ENCODE results near the gene NAT10. TPM values are rescaled to one million over a fixed set of nuclear protein-coding genes. Genes with fewer than 3 reads are reported as not detected.

NAT10 gene
- total RNA-seq, 6 donors from 2014 or later = 19.3 to 69.1 (median 32.5) TPM

- TF ChIP-seq CTCF (IDR thresholded peaks at IDR 0.05) (no peak), POLR2AphosphoS5 (IDR thresholded peaks at IDR 0.05) (no peak), POLR2A (IDR thresholded peaks at IDR 0.05) (no peak), EP300 (IDR thresholded peaks at IDR 0.05) (no peak)
- WGBS, 2 donors = 73 to 78% methylated on average over 4 to 16 of the region's 16 CpGs
- peak in 1 of 2 donors; percentile 47 for ATAC-seq (ENCODE audit: low FRiP score in 2 of 2)
- peaks cover 6 to 24% (median 12%) of the 10 kb centered on the region in 4 donors for H3K4me1 ChIP-seq
- no peaks in the 10 kb centered on the region for H3K9me3 ChIP-seq
- no peak overlapping the region for H3K27ac ChIP-seq
- peak in 1 of 2 donors; percentile 31 for DNase-seq
- peaks cover 0 to 29% (median 14%) of the 10 kb centered on the region in 4 donors for H3K36me3 ChIP-seq
- H3K4me3 ChIP-seq = no peak overlapping the region
- no peaks in the 10 kb centered on the region for H3K27me3 ChIP-seq
These were observed 48.8 kb downstream of the NAT10 start for GRCh38 chr11:34154059-34154875.

GRCh38 chr11:34155057-34155756, 49.8 kb downstream of the NAT10 start:
- DNase-seq = peak in 1 of 2 donors; percentile 37
- Histone ChIP-seq H3K9me3 (no peaks in the 10 kb centered on the region), H3K27me3 (no peaks in the 10 kb centered on the region), H3K36me3 (peaks cover 0 to 26% (median 10%) of the 10 kb centered on the region in 4 donors), H3K27ac (no peak overlapping the region), H3K4me3 (no peak overlapping the region), H3K4me1 (peaks cover 6 to 24% (median 12%) of the 10 kb centered on the region in 4 donors)
- ATAC-seq (ENCODE audit: low FRiP score in 2 of 2) = no peak
- 58 to 61% methylated on average over 14 to 15 of the region's 15 CpGs for WGBS, 2 donors
- TF ChIP-seq POLR2A (IDR thresholded peaks at IDR 0.05) (no peak), CTCF (IDR thresholded peaks at IDR 0.05) (no peak), EP300 (IDR thresholded peaks at IDR 0.05) (no peak), POLR2AphosphoS5 (IDR thresholded peaks at IDR 0.05) (no peak)

- Histone ChIP-seq H3K27ac (no peak overlapping the region), H3K4me3 (no peak overlapping the region), H3K36me3 (peaks cover 0 to 21% (median 8%) of the 10 kb centered on the region in 4 donors), H3K27me3 (no peaks in the 10 kb centered on the region), H3K4me1 (peaks cover 6 to 24% (median 12%) of the 10 kb centered on the region in 4 donors), H3K9me3 (no peaks in the 10 kb centered on the region)
- DNase-seq (no peak), ATAC-seq (ENCODE audit: low FRiP score in 2 of 2) (no peak)
- 78% methylated on average over 2 of the region's 2 CpGs; no CpG with 5 or more reads in 1 of the 2 donors for WGBS, 2 donors
- TF ChIP-seq POLR2AphosphoS5 (IDR thresholded peaks at IDR 0.05) = no peak
- no peak for TF ChIP-seq CTCF (IDR thresholded peaks at IDR 0.05)
- no peak for TF ChIP-seq EP300 (IDR thresholded peaks at IDR 0.05)
- no peak for TF ChIP-seq POLR2A (IDR thresholded peaks at IDR 0.05)
These were observed 50.3 kb downstream of the NAT10 start for GRCh38 chr11:34155757-34156062.

- no peaks in the 10 kb centered on the region for H3K27me3 ChIP-seq
- no peak for TF ChIP-seq CTCF (IDR thresholded peaks at IDR 0.05)
- TF ChIP-seq EP300 (IDR thresholded peaks at IDR 0.05) = no peak
- no peak for TF ChIP-seq POLR2A (IDR thresholded peaks at IDR 0.05)
- TF ChIP-seq POLR2AphosphoS5 (IDR thresholded peaks at IDR 0.05) = no peak
- H3K4me1 ChIP-seq = peaks cover 6 to 24% (median 12%) of the 10 kb centered on the region in 4 donors
- ATAC-seq (ENCODE audit: low FRiP score in 2 of 2) (no peak), DNase-seq (no peak)
- no peak overlapping the region for H3K4me3 ChIP-seq
- WGBS, 2 donors = 78 to 90% methylated on average over 4 to 9 of the region's 9 CpGs
- peaks cover 0 to 12% (median 1%) of the 10 kb centered on the region in 4 donors for H3K36me3 ChIP-seq
- H3K9me3 ChIP-seq = no peaks in the 10 kb centered on the region
- H3K27ac ChIP-seq = no peak overlapping the region
These were observed 51.7 kb downstream of the NAT10 start for GRCh38 chr11:34157163-34157562.
